Measurements from ENCODE around the gene CGN.

DNA sequence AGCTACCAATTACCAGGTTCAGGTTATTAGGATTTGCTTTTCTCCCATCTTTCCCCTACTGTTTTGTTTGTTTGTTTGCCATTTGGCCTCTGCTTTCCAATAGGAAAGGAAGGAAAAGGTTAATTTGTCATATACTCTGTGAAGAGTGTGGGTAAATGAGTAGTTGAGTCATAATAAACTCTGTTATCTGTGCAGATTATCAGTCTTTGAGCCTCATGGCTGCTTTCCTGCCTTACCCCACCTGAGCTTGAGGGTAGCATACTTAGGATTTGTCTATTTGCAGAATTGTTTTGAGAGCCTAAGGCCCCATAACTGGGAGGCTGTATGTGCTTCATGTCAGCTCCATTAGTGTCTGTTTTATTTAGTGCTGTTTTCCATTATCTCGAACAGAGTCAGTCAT, 67.8 kb downstream of the CGN start:
- no peak for TF ChIP-seq TAF1 (IDR thresholded peaks at IDR 0.05; ENCODE audit: borderline replicate concordance, low read depth, low read length)
- TF ChIP-seq POLR2A (IDR thresholded peaks at IDR 0.05; ENCODE audit: low read depth, low read length) = no peak

Measured in GM12892 (cell line).